ENCODE measurements around the gene CD300LD.
A peak's percentile ranks its signal among the peaks of the same experiment; 100 is the strongest.
"Not testable (repeated sequence)": the region's sequence is repeated elsewhere in the genome, so short reads cannot be mapped to it uniquely, and the experiment has no call there.

The CD300LD gene

DNA sequence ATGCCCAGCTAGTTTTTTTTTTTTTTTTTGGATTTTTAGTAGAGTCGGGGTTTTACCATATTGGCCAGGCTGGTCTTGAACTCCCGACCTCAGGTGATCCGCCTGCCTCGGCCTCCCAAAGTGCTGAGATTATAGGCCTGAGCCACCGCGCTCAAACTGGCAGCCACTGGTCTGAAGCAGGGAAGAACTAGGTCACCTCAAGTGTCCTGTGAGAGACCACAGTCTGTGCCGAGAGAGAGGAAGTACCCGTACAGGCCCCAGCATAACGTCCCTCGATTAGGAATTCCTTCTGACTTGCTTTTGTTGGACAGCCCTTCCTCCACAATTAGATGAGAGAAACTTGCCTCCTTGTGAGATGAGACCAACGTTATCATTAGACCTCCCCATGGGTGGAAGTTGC is 45.2 kb upstream of the CD300LD start:
- no peak overlapping the region for H2AFZ ChIP-seq
- H3K9ac ChIP-seq = no peak overlapping the region
- H3K36me3 ChIP-seq (ENCODE audit: control insufficient read depth, insufficient read depth, low read length) = no peaks in the 10 kb centered on the region
- no peaks in the 10 kb centered on the region for H3K27me3 ChIP-seq (ENCODE audit: control insufficient read depth, insufficient read depth, low read length)
- no peak overlapping the region for H3K4me2 ChIP-seq (ENCODE audit: low read length)
- no peak overlapping the region for H3K4me3 ChIP-seq (ENCODE audit: low read depth, low read length)
- H3K4me1 ChIP-seq = peaks cover 3% of the 10 kb centered on the region
- H3K9me3 ChIP-seq (ENCODE audit: control insufficient read depth, low read length) = no peaks in the 10 kb centered on the region
- TF ChIP-seq, protein P1, sequence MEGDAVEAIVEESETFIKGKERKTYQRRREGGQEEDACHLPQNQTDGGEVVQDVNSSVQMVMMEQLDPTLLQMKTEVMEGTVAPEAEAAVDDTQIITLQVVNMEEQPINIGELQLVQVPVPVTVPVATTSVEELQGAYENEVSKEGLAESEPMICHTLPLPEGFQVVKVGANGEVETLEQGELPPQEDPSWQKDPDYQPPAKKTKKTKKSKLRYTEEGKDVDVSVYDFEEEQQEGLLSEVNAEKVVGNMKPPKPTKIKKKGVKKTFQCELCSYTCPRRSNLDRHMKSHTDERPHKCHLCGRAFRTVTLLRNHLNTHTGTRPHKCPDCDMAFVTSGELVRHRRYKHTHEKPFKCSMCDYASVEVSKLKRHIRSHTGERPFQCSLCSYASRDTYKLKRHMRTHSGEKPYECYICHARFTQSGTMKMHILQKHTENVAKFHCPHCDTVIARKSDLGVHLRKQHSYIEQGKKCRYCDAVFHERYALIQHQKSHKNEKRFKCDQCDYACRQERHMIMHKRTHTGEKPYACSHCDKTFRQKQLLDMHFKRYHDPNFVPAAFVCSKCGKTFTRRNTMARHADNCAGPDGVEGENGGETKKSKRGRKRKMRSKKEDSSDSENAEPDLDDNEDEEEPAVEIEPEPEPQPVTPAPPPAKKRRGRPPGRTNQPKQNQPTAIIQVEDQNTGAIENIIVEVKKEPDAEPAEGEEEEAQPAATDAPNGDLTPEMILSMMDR (IDR thresholded peaks at IDR 0.05) = no peak
- no peaks in the 10 kb centered on the region for H3K79me2 ChIP-seq
- H3K27ac ChIP-seq = no peak overlapping the region

DNA sequence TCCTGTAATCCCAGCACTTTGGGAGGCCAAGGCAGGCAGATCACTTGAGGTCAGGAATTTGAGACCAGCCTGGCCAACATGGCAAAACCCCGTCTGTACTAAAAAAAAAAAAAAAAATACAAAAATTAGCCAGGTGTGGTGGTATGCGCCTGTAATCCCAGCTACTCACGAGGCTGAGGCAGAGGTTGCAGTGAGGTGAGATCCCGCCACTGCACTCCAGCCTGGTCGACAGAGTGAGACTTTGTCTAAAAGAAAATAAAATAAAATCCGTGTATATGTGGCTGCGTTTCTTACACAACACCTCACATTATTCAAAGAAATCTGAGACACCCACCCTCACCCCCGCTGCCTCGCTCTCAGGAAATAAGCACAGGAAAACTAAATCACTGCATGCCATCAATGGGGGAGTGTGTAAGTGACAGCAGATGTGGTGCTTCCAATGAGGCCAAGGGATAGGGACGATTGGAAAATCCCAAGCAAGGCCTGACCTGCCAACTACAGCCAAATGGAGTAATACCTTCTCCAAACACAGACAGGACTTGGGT is 44.5 kb upstream of the CD300LD start:
- H2AFZ ChIP-seq; H3K36me3 ChIP-seq (ENCODE audit: control insufficient read depth, insufficient read depth, low read length); H3K4me3 ChIP-seq (ENCODE audit: low read depth, low read length); H3K4me2 ChIP-seq (ENCODE audit: low read length); H3K27me3 ChIP-seq (ENCODE audit: control insufficient read depth, insufficient read depth, low read length); H3K4me1 ChIP-seq; H3K27ac ChIP-seq; H3K9me3 ChIP-seq (ENCODE audit: control insufficient read depth, low read length); H3K9ac ChIP-seq; H3K79me2 ChIP-seq: not testable (repeated sequence)

DNA sequence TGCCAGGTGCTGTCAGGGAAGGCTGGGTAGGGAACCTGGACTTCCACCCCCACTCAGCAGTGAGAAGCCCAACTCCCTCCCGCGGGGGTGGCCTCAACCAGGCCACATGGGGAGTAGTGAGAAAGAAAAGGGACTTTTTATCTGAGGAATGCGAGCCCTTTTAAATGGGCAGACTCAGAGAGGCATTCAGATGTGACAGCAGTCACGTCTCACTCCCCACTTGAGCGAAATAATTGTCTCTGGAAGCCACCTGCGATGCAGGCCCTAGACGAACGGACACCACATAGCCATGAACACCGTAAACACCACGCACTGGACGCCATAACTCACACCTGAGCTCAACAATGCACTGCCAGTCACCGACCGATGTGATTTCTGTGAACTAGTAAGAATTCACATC is 43.3 kb upstream of the CD300LD start:
- peaks cover 3% of the 10 kb centered on the region for H3K4me1 ChIP-seq
- H2AFZ ChIP-seq = no peak overlapping the region
- no peaks in the 10 kb centered on the region for H3K9me3 ChIP-seq (ENCODE audit: control insufficient read depth, low read length)
- no peak overlapping the region for H3K4me2 ChIP-seq (ENCODE audit: low read length)
- H3K27ac ChIP-seq = no peak overlapping the region
- no peaks in the 10 kb centered on the region for H3K36me3 ChIP-seq (ENCODE audit: control insufficient read depth, insufficient read depth, low read length)
- H3K9ac ChIP-seq = no peak overlapping the region
- H3K79me2 ChIP-seq = no peaks in the 10 kb centered on the region
- TF ChIP-seq, protein P1 (IDR thresholded peaks at IDR 0.05) = no peak
- H3K27me3 ChIP-seq (ENCODE audit: control insufficient read depth, insufficient read depth, low read length) = no peaks in the 10 kb centered on the region
- no peak overlapping the region for H3K4me3 ChIP-seq (ENCODE audit: low read depth, low read length)

DNA sequence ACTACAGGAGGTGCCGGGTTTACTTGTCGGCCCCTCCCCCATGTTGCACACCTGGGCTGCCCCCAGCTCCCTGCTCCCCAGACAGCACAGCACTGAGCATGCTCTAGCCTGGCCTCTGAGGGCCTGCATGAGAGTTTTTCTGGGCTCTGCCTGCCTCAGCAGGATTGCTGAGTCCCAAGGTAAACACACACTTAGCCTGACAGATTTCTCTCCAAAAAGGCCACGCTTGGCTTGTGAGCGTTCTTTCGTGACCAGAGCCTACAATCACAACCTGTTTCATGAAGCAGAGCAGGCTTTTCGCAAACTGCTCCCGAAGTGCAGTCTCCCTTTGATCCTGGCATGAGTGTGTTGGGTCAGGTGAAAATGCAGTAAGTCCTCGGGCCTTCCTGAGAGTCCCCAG is 41.2 kb upstream of the CD300LD start:
- Histone ChIP-seq H3K36me3 (ENCODE audit: control insufficient read depth, insufficient read depth, low read length) (no peaks in the 10 kb centered on the region), H3K4me2 (ENCODE audit: low read length) (peak overlapping the region; percentile 40), H3K9ac (no peak overlapping the region), H3K79me2 (no peaks in the 10 kb centered on the region), H3K4me3 (ENCODE audit: low read depth, low read length) (peak overlapping the region; percentile 3), H2AFZ (no peak overlapping the region), H3K9me3 (ENCODE audit: control insufficient read depth, low read length) (no peaks in the 10 kb centered on the region), H3K27ac (peak overlapping the region; percentile 25), H3K27me3 (ENCODE audit: control insufficient read depth, insufficient read depth, low read length) (no peaks in the 10 kb centered on the region), H3K4me1 (peaks cover 3% of the 10 kb centered on the region)
- TF ChIP-seq, protein P1 (IDR thresholded peaks at IDR 0.05) = no peak

DNA sequence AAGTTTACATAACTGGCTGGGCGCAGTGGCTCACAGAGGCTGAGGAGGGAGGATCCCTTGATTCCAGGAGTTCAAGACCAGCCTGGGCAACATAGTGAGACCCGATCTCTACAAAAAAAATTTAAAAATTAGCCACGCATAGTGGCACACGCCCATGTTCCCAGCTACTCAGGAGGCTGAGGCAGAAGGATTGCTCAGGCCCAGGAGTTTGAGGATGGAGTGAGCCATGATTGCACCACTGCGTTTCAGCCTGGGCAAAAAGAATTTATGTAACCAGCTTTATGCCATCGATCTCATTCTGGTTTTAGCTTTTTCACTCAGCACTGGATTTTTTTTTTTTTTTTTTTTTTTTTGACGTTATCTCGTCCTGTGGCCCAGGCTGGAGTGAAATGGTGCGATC is 40.5 kb upstream of the CD300LD start:
- Histone ChIP-seq H2AFZ (no peak overlapping the region), H3K4me2 (ENCODE audit: low read length) (no peak overlapping the region), H3K27me3 (ENCODE audit: control insufficient read depth, insufficient read depth, low read length) (no peaks in the 10 kb centered on the region), H3K36me3 (ENCODE audit: control insufficient read depth, insufficient read depth, low read length) (no peaks in the 10 kb centered on the region), H3K9ac (no peak overlapping the region), H3K4me1 (peaks cover 3% of the 10 kb centered on the region), H3K79me2 (no peaks in the 10 kb centered on the region), H3K9me3 (ENCODE audit: control insufficient read depth, low read length) (no peaks in the 10 kb centered on the region), H3K27ac (no peak overlapping the region), H3K4me3 (ENCODE audit: low read depth, low read length) (no peak overlapping the region)
- TF ChIP-seq, protein P1 (IDR thresholded peaks at IDR 0.05) = no peak

Data from parathyroid adenoma (tissue), 2 donors.